Measurements from ENCODE around the gene CST8. TPM values are rescaled to one million over a fixed set of nuclear protein-coding genes. Genes with fewer than 3 reads are reported as not detected.

CST8 gene
- total RNA-seq, 2 experiments from 2014 or later: not detected

DNA sequence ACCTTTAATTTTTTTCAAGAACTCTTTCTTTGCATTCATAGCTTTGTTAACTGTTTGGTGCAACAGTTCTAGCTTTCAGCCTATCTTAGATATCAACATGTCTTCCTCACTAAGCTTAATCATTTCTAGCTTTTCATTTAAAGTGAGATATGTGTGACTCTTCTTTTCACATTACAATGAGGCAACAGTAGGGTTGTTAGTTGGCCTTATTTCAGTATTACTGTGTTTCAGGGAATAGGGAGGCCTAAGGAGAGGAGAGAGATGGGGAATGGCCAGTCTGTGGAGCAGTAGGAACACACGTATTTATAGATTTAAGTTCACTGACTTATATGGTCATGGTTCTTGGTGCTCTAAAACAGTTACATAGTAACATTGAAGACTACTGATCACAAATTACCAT is 41.6 kb downstream of the CST8 start:
- Histone ChIP-seq H3K9me3 (ENCODE audit: control insufficient read depth in 1 of 2, insufficient read depth in 1 of 2, low read length in 2 of 2) (peaks cover 3 to 12% of the 10 kb centered on the region in 2 experiments), H3K27ac (ENCODE audit: low read depth in 1 of 2, low read length in 2 of 2) (no peak overlapping the region), H3K36me3 (ENCODE audit: insufficient read depth, low read length) (no peaks in the 10 kb centered on the region), H3K4me3 (ENCODE audit: low read length) (no peak overlapping the region), H3K27me3 (ENCODE audit: control insufficient read depth in 1 of 2, insufficient read depth in 2 of 2, low read length in 2 of 2) (no peaks in the 10 kb centered on the region), H3K4me1 (ENCODE audit: insufficient read depth, low read length) (no peaks in the 10 kb centered on the region)
- Mint-ChIP-seq H3K4me3 (no peak overlapping the region), H3K4me1 (ENCODE audit: low read depth) (no peaks in the 10 kb centered on the region), H3K36me3 (ENCODE audit: low read depth) (no peaks in the 10 kb centered on the region), H3K27me3 (peaks cover 3% of the 10 kb centered on the region), H3K9me3 (peaks cover 10% of the 10 kb centered on the region), H3K27ac (no peak overlapping the region)
- CTCF ChIA-PET: no interaction called here
- intact Hi-C loops (cut with DNase I, micrococcal nuclease): no loop called here
- no peak for ATAC-seq (ENCODE audit: poor library complexity)
- no peak for DNase-seq
- POLR2A ChIA-PET: no interaction called here
- TF ChIP-seq, protein P1, sequence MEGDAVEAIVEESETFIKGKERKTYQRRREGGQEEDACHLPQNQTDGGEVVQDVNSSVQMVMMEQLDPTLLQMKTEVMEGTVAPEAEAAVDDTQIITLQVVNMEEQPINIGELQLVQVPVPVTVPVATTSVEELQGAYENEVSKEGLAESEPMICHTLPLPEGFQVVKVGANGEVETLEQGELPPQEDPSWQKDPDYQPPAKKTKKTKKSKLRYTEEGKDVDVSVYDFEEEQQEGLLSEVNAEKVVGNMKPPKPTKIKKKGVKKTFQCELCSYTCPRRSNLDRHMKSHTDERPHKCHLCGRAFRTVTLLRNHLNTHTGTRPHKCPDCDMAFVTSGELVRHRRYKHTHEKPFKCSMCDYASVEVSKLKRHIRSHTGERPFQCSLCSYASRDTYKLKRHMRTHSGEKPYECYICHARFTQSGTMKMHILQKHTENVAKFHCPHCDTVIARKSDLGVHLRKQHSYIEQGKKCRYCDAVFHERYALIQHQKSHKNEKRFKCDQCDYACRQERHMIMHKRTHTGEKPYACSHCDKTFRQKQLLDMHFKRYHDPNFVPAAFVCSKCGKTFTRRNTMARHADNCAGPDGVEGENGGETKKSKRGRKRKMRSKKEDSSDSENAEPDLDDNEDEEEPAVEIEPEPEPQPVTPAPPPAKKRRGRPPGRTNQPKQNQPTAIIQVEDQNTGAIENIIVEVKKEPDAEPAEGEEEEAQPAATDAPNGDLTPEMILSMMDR (IDR thresholded peaks at IDR 0.05): no peak

GRCh38 chr20:23533161-23533560 is 42.2 kb downstream of the CST8 start:
- peaks cover 3 to 11% of the 10 kb centered on the region in 2 experiments for H3K9me3 ChIP-seq (ENCODE audit: control insufficient read depth in 1 of 2, insufficient read depth in 1 of 2, low read length in 2 of 2)
- Mint-ChIP-seq H3K36me3 (ENCODE audit: low read depth) (no peaks in the 10 kb centered on the region), H3K9me3 (peaks cover 10% of the 10 kb centered on the region), H3K27me3 (peaks cover 3% of the 10 kb centered on the region), H3K4me3 (no peak overlapping the region), H3K4me1 (ENCODE audit: low read depth) (no peaks in the 10 kb centered on the region), H3K27ac (no peak overlapping the region)
- H3K4me3 ChIP-seq (ENCODE audit: low read length): no peak overlapping the region
- no peaks in the 10 kb centered on the region for H3K36me3 ChIP-seq (ENCODE audit: insufficient read depth, low read length)
- ATAC-seq (ENCODE audit: poor library complexity): no peak
- TF ChIP-seq, protein P1 (IDR thresholded peaks at IDR 0.05): no peak
- DNase-seq: no peak
- intact Hi-C loops (cut with DNase I, micrococcal nuclease): no loop called here
- no peaks in the 10 kb centered on the region for H3K27me3 ChIP-seq (ENCODE audit: control insufficient read depth in 1 of 2, insufficient read depth in 2 of 2, low read length in 2 of 2)
- no peaks in the 10 kb centered on the region for H3K4me1 ChIP-seq (ENCODE audit: insufficient read depth, low read length)
- no peak overlapping the region for H3K27ac ChIP-seq (ENCODE audit: low read depth in 1 of 2, low read length in 2 of 2)
- POLR2A ChIA-PET: no interaction called here
- CTCF ChIA-PET: no interaction called here

- H3K27ac Mint-ChIP-seq: no peak overlapping the region
- no peaks in the 10 kb centered on the region for H3K36me3 Mint-ChIP-seq (ENCODE audit: low read depth)
- Histone ChIP-seq H3K27me3 (ENCODE audit: control insufficient read depth in 1 of 2, insufficient read depth in 2 of 2, low read length in 2 of 2) (peaks cover 0 to 3% of the 10 kb centered on the region in 2 experiments), H3K4me1 (ENCODE audit: insufficient read depth, low read length) (no peaks in the 10 kb centered on the region), H3K4me3 (ENCODE audit: low read length) (no peak overlapping the region), H3K36me3 (ENCODE audit: insufficient read depth, low read length) (no peaks in the 10 kb centered on the region), H3K27ac (ENCODE audit: low read depth in 1 of 2, low read length in 2 of 2) (no peak overlapping the region), H3K9me3 (ENCODE audit: control insufficient read depth in 1 of 2, insufficient read depth in 1 of 2, low read length in 2 of 2) (peaks cover 3 to 15% of the 10 kb centered on the region in 2 experiments)
- DNase-seq: no peak
- no peak overlapping the region for H3K4me3 Mint-ChIP-seq
- CTCF ChIA-PET: interaction anchor here (1.4 kb wide), 1 partner anchor 10 kb away, joined by 3 read pairs; no protein-coding TSS in a partner anchor
- intact Hi-C loops (cut with DNase I, micrococcal nuclease): no loop called here
- ATAC-seq (ENCODE audit: poor library complexity): no peak
- H3K9me3 Mint-ChIP-seq: no peaks in the 10 kb centered on the region
- TF ChIP-seq, protein P1 (IDR thresholded peaks at IDR 0.05): no peak
- POLR2A ChIA-PET: no interaction called here
- peaks cover 14% of the 10 kb centered on the region for H3K27me3 Mint-ChIP-seq
- H3K4me1 Mint-ChIP-seq (ENCODE audit: low read depth): no peaks in the 10 kb centered on the region
These were observed 44.1 kb downstream of the CST8 start for GRCh38 chr20:23534801-23535593.
